Germinal center (tissue), 1 donor: ENCODE measurements around the gene ADAMTS20.
A peak's percentile ranks its signal among the peaks of the same experiment; 100 is the strongest.
"Not testable (repeated sequence)": the region's sequence is repeated elsewhere in the genome, so short reads cannot be mapped to it uniquely, and the experiment has no call there.

Experiments used
- DNase-seq: peaks from one replicate; pipeline ENCODE4 v3.0.0; 2012; ENCODE audit warnings: mixed read lengths, low spot score

The ADAMTS20 gene

DNA sequence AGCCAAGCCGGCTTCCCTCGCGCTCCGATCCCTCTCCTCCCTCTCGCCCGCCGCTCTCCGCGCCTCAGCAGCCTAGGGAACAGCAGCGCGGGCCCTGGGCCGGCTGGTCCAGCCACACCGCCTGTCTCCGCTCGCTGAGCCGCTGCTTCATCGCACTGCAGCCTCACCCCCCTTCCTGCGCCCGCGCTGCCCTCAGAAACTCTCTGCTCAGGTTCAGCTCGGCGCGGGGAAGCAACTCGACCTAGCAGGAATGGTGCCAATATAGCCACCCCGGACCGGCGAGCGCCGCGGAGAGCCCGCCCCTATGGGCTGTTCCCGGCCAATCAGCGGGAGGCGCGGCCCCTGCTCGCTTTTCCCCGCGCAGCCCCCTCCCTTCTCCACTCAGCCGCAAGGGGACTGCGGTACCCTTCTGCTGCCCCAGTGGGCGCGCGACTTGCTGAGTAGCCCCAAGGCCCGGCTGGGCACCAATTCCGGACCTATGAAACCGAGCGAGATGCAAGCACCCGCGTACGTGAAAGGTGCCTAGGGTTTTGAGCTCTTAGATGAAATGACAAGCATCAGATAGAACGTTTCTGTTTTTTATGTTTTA, at the start of gene ADAMTS20:
Gene ADAMTS20 (minus strand): TSS at position 233 of the 589 bp plus-strand sequence. CDS start 282 bp downstream, outside the sequence.
- peak; percentile 24 for DNase-seq

GRCh38 chr12:43599708-43600107, 47.7 kb upstream of the ADAMTS20 start:
- DNase-seq, result no peak

- no peak for DNase-seq
These were observed 47.1 kb upstream of the ADAMTS20 start for GRCh38 chr12:43599066-43599465.

- no peak for DNase-seq
These were observed 38.3 kb upstream of the ADAMTS20 start for GRCh38 chr12:43590307-43590706.

DNA sequence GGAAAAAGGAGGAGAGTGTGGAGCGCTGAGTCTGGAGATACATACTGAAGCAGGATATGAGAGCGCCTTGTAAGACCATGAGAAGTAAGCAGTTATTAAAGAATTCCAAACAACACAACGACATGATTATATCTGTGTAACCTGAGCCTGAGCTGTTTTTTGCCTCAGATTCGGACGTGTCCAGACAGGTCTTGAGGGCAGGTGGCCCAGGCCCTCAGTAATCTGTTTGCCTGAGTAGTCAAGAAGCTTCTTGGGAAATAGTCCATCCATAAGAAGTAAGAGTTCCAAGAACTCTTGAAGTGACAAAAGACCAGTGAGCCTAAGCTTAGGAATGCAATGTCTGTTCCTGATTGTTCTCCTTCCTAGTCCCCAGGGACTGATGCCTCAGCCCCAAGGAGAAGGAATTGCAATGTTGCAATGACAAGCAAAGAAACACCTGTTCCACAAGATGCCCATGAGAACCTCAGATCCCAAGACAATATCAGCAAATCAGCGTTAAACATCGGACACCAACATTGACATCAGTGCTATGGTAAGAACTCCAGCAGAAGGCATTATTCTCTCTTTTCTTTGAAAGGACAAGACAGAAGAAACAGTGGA, 34.7 kb upstream of the ADAMTS20 start:
- DNase-seq, result no peak

GRCh38 chr12:43585676-43586075, 33.7 kb upstream of the ADAMTS20 start:
- no peak for DNase-seq

GRCh38 chr12:43580601-43581000, 28.6 kb upstream of the ADAMTS20 start:
- no peak for DNase-seq

GRCh38 chr12:43579206-43579605, 27.2 kb upstream of the ADAMTS20 start:
- no peak for DNase-seq

DNA sequence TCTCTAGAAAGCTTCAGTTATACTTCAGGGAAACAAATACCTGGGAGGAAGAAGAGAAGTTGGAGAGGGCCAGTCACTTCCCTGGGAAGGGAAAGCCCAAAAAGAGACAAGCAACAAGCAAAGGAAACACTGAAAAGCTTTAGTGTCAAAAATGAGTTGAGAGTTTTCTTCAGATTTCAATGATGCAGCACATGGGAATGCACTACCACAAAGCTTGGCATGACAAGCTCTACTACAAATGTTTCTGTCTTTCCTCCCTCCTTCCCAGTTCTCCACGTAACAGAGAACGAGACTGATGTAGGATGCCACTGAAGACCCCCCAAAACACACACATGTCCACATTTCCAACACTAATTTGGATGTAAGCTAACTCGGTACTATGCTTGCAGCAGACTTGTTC, 26.8 kb upstream of the ADAMTS20 start:
- no peak for DNase-seq

- no peak for DNase-seq
These were observed 25.4 kb upstream of the ADAMTS20 start for GRCh38 chr12:43577381-43577780.

DNA sequence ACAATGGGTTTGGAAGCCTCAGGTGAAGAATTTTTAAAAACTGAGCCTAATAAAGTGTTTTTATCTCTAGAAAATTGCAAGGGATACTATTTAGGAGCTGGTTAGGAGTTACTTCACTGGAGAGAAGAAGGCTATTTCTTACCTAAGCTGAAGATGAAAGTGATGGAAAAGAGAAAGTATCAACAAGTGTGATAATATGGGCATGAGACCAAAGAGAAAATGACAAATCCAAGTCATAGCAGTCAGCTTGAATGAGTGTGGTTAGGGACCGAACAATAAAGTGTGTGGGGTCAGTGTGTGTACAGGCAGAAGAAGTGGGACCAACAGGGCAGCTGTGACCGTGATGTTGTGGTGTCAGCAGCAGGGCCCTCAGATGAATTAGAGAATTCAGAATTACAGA, 24.2 kb upstream of the ADAMTS20 start:
- no peak for DNase-seq

DNA sequence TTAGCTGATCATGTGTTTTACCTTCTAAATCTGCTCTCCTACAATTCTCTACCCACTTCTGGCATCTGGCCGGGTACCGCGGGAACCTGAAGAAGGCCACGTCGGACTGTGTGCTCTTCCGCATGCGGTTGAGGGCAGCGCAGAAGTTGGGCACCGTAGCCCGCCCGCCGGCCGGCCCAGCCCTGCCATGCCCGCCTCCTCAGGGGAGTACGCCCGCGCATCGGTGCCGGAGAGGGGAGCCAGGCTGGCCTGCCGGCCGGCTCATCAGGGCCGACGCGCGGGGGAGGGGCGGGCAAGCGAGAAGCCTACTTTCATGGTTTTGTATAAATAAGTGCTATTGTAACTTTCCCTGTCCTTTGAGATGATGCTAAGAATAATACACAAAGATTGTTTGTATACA, 19.9 kb upstream of the ADAMTS20 start:
- no peak for DNase-seq

GRCh38 chr12:43556057-43556456, 4.1 kb upstream of the ADAMTS20 start:
- DNase-seq, result no peak

DNA sequence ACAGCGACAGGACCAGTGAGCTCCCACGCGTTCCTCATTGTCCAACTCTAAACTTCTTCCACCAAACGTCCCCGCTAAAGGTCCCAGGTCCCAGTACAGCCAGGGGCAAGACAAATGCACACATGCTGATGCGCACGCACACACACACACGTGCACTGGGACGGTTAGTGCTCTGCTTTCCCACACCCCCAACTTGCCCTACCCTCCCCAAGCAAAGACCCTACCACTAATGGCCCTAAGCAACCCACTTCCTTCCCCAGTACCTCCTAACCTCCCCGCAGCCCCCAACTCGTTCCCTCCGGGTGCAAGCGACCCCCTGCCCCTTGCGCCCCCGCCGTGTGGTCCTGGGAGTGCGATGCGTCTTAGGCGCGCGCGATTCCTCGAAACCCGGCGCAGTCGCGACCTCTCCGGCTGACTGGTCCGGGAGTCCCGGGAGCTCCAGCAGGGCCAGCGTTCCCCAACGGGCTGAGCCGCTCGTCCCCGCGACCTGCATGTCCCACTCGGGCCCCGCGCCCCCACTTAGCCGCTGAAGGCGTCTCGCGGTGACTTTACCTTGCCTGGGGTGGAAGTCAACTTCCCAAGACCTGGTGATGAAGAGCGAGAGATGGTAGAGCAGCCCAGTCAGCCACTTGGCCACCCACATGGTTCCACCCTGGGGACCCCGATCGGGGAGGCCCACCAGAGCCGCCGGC, 578 bp downstream of the ADAMTS20 start:
- peak; percentile 3 for DNase-seq

GRCh38 chr12:43550831-43551271, 1.2 kb downstream of the ADAMTS20 start:
- DNase-seq, result no peak

DNA sequence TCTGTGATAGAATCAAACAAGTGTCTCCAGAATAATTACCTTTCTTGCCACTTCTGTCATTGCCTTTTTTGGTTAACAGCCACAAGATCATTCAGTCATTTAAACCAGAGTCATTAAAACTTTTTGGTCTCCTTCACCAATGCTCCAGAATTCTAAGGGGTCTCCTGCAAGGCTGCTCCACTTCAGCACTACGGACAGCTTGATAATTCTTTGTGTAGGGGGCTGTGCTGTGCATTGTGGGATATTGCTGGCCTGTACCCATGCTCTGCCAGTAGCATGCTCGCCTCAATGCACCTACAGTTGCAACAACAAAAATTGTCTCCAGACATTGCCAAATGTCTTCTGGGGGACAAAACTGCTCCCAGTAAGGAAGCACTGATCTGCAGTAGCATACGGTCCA, 7.3 kb downstream of the ADAMTS20 start:
- DNase-seq, result no peak

- no peak for DNase-seq
These were observed 11.5 kb downstream of the ADAMTS20 start for GRCh38 chr12:43540470-43540869.

GRCh38 chr12:43537675-43538074, 14.3 kb downstream of the ADAMTS20 start:
- DNase-seq, result not testable (repeated sequence)

DNA sequence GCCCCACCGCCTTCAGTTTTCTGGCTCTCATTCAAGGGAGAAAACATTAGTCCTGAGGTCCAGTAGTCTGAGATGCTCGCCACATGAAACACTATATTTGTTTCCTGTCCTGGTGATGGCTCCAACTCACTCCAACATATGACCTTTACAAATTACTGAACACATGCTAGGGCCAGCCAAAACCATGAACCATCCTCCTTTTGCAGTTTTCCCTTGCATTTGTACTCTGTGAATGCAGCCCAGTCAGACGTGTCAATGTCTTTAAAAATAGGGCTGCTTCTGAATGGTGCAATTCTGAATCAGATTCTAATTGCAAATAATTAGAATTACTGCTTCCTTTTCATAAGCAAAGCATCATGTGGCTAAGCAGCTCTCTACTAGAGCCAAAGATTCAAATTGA, 36.0 kb downstream of the ADAMTS20 start:
- DNase-seq, result no peak

DNA sequence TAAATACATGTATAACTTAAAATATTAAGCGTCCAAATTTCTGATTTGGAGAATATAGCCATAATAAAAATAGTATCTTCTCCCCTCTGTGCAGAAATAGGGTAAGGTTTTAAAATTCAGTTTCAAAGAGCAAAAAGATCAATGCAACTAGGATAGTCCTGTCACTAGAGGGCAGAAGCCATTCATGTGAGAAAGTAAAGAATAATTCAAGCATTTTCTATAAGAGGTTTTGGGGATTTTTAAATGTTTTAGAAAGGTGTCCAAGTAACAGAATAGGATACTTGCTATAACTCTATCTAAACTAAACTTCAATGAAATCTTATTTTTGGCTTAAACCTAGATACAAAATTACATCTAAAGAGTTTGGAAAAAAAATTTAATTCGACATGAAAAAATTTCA, 50.3 kb downstream of the ADAMTS20 start:
- DNase-seq, result peak; percentile 6

DNA sequence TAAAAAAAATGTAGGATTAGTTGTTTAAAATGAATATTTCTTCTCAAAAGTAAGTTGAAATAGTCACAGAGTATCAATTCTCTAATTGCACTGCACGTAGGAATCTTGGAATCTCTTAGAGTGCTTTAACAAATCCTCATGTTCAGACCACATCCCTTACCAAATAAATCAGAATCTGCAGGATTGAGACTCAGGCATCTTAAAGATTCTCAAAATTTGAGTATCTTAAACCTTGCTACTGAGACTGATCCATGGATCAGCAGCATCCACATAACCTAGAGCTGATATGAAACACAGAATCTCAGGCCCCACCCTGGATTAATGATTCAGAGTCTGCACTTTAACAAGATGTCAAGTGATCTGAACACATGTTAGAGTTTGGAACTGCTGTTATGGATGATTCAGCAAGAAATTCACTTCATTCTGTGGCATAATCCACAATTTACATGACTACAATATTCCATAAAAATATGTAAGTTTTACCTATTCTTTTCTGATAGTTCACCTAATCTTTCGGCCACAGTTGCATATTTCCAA, 58.7 kb downstream of the ADAMTS20 start:
- no peak for DNase-seq

DNA sequence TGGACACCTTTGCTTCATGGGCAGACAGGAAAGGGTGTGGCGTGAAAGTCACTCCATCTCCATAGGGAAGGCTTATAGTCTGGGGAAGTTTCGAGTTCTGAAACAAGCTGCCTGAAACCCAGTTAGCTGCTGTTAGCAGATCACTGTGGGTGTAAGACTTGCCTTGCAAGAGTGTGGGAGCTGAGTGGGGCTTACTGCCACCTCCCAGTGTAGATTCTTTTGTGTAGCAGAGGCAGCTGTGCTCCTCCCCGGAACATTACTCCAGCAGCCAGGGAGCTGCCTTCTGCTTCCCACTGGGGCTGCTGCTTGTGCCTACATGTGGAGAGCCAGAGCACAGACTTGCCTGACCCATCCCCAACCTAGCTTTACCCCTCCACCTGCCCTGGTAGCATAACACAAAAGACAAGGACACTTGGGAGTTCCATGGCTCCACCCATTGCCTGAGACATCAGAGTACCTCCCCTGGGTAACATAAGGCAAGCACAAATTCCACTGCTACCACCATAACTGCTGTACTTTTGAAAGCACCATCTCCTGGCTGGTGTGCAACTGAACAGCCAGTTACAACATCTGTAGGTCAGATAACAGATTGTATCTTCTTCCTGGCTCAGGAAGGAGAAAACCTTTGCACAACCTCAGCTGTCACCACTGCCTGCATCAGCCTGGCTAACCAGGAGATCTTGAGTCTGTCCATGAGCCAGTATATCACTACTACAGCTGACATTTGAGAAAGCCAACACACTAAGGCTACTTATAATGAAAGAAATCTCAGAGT, 69.5 kb downstream of the ADAMTS20 start:
- DNase-seq, result no peak
